IPS-NIHi7 (cell line): ENCODE measurements around the gene CSTPP1.

Experiments used
- DNase-seq: peaks from one replicate; pipeline ENCODE4 v3.0.0; 2012; ENCODE audit warnings: mixed read lengths; ENCODE audit errors: extremely low spot score

Gene CSTPP1

DNA sequence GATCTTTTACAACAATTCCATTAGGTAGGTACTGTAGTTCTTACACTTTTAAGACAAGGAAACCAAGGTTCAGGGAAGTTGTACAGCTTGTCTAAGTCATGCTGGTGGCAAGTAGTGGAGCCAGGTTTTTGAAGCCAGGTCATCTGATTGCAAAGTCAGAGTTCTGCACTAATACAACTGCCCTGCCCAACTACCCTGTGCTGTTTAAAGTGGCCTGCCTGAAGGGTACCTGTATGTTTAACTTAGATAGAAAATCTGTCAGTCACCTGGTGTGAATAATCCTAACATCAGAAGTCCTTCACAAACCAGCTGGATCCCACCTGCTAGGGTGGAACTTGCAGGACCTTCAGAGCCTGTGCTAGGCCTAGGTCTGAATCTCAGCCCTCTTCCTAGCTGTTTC lies 195.9 kb downstream of the CSTPP1 start:
- DNase-seq = no peak

DNA sequence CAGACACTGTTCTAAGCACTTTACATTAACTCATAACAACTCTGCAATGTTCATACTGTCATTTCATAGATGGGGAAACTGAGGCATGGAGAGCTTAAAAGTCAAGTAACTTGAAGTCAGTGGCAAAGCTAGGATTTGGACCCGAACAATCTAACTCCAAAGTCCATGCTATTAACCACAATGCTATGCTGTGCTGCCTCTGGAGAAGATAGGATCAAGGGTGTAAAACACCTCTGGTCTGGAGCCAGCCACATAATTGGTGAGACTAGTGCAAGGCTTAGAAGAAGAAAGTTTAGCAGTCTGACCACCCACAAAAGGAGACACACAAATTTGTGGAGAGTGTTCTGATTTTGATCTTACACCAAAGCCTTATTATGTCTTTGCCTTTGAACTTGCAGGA lies 196.4 kb downstream of the CSTPP1 start:
- no peak for DNase-seq

DNA sequence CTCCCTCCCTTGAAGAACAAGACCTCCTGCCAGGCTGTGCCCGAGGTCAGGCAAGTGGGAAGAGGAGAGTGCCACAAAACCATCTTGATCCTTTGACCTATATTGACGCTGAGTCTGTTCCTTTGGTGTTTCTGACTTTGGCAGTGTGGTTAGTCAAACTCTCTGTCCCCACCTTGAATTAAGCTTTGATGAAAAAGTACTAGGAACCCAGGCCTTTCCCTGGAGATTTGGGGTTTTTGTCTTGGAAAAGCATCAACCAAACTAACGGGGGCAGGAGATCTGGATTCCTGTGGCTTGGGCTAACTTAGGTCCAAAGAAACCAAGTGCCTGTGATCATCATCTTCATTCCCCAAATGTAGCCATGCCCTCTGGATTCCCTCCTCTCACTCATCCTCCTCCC lies 199.8 kb downstream of the CSTPP1 start:
- no peak for DNase-seq

DNA sequence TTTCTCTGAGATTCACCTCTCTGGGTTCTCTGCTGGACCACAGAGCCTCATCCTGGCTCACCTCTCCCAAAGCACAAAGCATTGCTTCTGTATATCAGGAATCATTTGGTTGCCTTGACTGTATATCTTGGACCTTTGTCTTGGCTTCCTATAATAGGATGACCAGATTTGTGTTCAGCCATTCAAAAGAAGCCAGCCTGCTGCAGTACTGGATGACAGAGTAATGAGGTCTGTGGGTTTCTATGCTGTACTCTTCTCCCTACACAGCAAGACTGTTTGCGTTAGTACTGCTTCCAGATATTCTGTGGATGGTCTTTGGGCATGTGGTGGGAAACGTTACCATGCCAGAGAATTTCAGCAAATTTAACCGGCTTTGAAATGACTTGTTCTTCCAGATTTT lies 200.4 kb downstream of the CSTPP1 start:
- no peak for DNase-seq

DNA sequence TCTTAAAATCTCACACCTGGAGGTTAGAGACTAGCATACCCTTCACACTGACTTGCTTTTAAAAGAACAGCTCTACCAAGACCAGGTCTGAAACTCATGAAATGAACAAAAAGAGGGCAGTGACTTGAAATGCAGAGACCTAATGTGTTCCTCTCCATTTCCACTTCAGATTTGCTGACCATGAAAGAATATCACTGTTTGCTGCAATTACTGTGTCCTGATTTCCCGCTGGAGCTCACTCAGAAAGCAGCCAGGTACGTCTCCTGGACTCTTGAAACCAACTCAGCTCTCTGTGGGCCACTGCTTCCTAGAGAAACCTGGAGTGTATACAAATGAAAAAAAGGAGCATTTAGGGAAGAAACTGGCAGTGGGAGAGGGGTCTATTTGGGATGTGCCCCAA lies 200.9 kb downstream of the CSTPP1 start:
- DNase-seq = no peak

DNA sequence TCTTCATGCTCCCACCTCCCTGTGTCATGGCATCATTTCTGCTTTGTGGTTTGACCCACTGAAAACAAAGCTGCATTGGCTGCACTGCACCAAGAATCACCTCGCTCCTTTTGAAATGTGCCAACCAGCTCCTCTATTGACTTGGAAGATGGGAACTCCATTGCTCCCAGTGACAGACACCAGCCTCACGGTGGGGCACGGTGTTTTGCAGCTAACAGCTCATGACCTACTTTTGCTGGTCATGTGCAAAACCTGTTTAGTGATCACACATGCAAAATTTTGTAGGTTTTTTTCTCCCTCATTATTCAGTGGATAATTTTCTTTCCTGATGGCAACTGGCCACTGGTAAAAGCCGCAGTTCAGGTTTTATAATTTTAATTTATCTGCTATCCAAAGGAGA lies 203.3 kb downstream of the CSTPP1 start:
- no peak for DNase-seq

DNA sequence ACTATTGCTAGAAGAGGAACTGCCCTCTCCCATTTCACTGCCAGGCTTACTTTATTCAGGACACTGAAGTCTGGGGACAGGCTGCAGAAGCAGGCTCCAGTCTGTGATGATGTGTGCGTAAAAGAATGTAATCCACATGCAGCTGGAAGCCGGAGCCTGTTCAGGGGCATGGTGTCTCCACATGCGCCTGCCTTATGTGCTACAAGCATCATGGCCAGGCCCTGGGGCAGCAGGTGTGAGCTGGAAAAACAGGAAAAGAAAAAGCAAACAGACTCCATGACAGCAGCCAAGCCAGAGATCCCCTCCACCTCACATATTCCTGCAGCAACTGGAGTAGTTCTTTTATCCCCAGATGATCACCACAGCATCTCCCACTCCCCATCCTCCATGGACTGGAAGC lies 206.8 kb downstream of the CSTPP1 start:
- no peak for DNase-seq

DNA sequence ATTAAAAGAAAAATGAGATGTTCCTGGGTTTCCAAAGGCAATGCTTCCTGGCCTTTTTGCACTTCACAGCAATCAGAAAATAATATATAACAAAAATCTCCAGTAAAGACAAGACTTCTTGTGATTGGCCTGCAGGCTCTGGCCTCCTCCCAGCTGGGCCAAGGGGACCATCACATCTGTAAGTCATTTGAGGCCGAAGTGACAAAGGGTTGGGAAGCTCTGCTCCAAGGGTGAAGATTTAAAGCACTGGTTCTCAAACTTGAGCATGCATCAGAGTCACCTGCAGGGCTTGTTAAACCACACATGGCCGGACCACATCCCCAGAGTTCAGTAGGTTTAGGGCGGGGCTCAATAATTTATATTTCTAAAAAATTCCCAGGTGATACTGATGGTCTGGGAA lies 208.0 kb downstream of the CSTPP1 start:
- no peak for DNase-seq

DNA sequence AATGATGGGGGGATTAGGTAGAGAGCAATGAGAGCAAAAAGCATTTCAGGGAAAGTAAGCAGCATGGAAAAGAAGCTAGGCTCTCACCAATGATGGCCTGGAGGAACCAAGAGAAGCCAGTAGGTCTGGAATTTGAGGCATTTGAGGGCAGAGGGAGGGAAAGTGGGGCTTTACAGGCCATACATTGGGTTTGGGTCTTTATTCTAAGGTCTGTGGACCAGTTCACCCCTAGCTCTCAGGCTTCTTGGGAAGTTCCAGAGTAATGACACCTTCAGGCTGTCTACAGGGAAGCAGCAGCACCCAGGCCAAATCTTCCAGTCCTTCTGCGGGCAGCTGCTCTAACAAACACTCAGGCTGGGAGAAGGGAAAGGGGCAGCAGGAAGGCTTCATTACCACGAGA lies 210.7 kb downstream of the CSTPP1 start:
- no peak for DNase-seq

DNA sequence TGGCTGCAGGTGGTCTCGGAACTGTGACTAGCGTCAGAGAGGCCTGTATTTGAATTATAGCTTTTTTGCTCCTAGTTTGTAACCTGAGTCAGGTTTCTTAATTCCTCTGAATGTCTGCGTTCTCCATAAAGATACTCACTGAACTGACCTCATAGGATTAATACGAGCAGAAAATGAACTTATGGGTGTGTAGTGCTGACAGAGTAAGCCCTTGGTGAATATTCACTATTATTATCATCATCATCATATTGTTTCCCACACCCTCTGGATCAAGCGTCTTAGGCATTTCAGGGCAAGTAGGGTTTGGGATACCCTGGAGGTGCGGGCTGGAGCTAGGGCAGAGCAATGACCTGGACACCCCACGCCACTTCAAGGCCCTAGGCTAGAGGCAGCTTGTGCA lies 211.1 kb downstream of the CSTPP1 start:
- no peak for DNase-seq

DNA sequence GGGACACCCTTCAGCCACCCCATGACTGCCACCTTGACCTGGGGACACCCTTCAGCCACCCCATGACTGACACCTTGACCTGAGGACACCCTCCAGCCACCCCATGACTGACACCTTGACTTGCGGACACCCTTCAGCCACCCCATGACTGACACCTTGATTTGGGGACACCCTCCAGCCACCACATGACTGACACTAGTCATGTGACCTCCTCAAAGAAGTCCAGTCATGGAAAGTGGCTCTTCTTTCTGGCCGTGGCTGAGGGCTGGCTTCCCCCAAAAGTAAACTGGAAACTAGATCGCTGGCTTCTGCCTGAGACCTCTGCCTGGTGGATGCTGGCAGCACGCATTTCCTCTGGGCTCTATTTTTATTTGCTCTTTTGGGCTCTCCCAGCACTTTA lies 211.7 kb downstream of the CSTPP1 start:
- DNase-seq = no peak

DNA sequence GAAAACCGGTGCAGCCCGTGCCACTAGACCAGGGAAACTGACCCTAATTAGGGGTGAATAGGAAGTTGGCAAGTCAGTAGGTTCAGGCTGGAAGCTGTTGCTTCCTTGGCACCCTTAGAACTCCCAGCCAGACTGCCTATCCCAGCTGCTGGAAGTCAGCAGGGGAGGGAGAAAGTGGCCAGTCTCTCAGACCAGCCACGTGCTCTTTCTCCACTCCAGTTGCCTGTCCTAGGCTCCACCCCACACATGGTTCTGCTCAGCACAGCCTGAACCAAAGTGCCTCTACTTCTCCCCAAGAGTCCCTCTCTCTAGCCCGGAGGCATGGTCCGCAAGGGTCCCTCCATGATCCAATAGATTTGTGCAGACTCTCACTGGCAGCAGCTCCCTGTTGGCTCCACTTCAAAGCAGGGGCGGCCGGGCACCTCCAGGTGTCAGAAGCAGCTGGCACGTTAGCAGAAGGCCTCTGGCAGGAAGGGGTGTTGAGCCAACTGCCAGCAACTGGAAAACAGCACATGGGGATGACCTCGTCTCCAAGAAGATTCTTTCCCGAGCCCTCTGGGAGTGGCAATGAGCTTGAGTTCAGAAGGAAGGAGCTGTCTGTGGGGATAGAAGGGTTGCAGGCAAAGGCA lies 212.5 kb downstream of the CSTPP1 start:
- no peak for DNase-seq

DNA sequence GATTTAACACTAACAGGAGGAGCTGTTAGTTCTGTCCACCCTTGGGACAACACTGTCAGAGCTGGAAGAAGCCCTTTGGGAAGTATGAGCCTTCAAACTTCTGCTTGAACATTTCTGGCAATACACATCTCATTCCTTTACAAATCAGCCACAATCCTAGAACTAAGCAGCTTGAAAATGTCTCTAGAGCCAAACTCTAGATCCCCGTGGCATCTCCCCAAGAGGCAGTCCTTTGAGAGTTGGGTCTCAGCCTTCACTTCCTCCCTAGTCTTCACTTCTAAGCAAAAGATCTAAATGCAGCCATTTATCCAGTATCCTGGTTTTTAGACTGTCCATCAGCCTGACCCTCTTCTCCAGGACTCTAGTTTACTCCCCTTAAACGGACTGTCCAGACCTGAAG lies 213.2 kb downstream of the CSTPP1 start:
- DNase-seq = no peak

DNA sequence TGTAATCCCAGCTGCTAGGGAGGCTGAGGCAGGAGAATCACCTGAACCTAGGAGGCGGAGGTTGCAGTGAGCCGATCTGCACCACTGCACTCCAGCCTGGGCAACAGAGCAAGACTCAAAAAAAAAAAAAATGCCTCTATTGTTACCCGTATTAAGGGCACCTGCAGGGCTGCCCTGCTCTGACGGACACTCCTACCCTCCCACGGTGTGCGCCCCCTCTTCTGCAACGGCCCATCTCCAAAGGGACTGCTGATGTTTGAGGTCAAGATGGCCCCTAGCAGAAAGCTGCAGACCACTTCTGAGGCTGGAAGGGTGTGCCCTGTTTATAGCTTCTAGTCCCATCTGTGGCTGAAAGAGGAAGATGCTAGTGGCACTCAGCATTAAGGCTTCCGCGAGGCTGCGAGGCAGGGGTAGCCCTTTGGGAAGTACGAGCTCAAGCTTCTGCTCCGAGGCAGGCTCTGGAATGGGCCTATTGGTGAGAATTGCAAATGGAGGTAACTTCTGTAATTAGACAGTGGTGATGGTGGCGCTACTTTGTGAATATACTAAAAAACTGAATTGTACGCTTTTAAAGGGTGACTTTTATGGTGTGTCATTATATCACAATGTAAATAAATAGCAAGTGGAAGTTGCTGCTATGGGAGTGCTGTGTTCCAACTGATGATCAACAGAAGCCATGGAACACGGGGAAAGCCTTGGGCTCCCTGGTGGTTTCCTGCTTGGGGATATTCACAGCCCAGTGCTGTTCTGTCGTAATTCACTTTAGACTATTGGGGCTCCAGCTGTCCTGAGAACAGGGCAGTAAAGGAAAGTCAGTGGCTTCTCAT lies 215.8 kb downstream of the CSTPP1 start:
- DNase-seq = no peak

DNA sequence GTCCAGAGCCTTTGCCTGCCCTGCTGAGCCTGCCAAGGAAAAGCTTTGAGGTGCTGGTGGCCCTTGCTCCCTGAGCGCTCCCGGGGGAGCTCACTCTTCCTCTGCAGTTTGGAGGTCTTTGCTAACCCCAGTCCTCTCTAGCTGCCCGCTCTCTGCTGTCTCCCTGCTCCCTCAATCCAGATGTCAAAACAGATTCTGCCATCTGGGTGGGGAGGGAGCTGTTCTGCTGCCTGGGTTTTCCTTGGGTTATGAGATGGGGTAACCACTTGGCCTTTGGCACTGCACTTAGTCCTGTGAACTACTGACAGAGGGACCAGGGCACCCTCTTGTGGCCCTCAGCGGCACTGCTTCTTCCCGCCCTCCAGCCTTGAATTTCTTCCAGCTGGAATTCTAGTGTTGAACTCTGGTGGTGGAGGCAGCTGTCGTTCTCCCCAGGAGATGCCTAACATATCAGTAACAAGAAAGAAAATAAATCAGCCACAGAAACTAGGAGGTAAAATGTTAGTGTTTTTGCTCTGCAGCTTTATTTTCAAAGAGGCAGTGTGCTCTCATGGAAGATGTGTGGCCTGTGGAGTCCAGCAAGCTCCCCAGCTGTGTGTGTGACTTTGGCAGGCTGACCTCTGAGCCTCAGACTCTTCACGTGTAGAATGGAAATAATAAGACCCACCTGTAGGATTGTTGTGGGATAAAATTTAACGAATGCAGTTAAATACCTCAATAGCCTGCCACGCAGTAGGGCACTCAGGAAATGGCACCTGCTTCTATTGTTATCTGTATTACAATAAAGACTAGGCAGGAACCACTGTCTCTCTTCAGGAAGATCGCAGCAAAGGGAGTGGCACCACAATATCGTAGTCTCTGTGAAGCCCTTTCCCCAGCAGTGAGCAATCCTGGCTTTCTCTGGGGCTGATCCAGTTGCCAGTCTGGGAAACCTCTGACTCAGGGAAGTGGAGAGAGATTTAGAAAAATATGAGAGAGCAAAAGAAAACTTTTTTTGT lies 216.7 kb downstream of the CSTPP1 start:
- DNase-seq = peak; percentile 93

DNA sequence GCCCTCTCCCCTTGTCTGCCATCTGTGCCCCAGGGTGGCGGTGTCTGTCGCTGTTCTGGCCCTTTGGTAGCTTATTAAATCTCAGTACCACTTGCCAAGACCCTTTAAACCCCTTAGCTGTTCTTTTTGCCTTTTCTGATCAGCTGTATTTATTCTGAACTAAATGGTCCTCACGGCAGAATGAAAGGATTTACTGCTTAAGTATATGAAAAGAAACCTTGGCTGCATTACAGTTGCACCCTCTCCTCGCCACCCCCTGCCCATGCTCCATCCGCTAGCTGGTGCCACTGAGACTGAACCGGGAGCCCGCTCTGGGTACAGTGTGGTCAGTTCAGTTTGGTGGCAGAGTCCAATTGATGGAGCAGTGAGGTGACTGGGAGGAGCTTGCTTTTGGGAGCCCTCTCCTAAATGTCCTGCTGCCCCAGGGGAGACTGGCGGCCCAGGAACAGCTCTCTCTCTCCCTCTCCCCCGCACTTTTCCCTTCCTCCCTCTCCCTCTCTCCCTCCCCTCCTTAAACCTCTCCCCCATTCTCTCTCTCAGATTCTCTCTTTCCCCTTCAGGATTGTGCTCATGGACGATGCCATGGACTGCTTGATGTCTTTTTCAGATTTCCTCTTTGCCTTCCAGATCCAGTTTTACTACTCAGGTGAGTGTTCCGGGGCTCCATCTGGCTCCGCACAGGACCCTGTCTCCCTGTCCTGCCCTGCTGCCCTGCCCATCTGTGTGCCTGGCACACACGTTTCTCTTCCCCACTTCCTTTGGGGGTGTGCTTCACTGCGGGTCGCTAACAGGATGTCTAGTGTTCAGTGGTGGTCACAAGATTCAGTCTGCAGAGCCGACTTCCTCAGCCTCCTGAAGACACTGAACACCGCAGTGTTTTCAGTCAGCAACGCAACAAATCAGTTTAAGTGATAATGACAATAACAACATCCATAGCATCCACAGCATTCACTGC lies 218.3 kb downstream of the CSTPP1 start:
- no peak for DNase-seq

DNA sequence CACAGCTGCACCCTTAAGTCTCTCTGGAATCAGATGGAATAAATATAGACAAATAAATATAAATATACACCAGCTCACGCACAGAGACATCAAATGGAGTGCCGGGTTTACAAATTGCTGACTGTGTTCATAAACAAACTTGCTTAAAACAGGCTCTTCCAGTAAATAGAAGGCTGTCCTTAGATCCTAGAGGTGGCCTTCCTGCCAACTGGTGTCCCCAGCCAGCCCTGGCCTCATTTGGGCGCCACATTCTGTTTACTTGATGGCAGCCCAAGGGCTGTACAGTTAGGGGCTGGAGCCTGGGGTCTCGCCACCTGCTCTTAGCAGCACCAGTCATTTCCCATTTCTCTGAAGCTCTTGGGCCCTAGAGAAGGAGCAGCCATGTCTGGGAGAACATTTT lies 219.3 kb downstream of the CSTPP1 start:
- DNase-seq = no peak

DNA sequence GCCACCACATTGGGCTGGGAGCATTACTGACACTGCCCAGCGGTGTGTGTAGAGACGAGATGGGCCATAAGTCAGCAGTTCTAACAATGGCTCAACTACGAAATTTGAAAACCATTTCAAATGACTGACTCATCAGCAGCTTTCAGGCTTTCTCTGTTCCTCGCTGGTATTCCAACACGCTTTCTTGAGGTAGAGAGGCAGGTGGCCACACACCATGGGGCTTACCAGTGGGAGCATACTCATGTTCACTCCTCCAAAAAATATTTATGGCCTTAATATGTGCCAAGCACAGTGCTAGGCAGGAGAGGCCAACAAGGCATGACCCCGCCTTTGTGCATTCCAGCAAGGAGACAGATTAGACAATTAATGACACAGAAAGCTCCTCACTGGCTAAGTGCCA lies 219.8 kb downstream of the CSTPP1 start:
- no peak for DNase-seq

DNA sequence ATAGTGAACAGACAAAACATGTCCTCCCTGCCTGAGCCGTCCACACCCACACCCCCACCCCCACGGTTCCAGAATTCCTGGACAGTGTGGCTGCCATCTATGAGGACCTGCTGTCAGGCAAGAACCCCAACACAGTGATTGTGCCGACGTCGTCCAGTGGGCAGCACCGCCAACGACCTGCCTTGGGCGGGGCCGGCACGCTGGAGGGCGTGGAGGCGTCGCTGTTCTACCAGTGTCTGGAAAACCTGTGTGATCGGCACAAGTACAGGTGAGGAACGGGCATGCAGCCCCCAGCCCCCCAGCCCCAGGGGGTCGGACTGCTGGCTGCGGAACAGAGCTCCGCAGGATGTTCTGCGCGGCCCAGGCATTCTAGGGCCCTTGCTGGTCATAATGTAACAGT lies 220.4 kb downstream of the CSTPP1 start:
- no peak for DNase-seq

DNA sequence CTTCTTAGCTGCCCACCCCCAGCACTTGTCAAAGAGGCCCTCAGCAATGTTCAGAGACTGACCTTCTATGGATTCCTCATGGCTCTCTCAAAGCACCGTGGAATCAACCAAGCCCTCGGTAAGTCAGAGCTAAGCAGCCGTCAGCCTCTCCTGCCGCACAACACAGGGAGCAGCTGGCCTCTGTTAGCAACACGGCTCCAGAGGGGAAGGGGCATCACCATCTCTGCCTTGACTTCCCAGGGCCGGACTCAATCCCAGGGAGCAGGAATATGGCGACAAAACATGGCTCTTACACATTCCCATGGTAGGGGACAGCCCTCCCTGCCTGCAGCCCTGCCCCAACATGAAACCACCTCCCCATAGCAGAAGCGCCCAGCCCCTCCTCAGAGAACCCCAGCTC lies 221.2 kb downstream of the CSTPP1 start:
- DNase-seq = no peak

DNA sequence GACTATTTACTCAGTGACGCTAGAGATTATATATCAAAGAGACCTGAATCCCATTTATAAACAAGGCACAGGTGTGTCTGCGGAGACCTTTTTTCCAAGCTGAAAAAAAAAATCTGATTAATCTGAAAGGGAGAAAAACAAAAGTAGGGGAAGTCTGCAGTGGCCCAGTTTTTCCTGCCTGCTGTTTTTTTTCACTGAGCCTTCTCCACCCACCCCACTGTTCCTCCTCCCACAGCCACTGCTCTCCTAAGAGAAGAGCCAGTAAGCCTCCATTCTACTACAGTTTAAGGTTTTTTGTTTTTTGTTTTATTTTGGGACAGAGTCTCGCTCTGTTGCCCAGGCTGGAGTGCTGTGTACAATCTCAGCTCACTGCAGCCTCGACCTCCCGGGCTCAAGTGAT lies 221.7 kb downstream of the CSTPP1 start:
- no peak for DNase-seq
